HepG2 (cell line): Measurements from ENCODE around the gene PDLIM7. TPM values are rescaled to one million over a fixed set of nuclear protein-coding genes. Genes with fewer than 3 reads are reported as not detected.

Experiments
- CEBPG ChIP-seq: IDR thresholded peaks from 2 replicates; pipeline ENCODE4 v1.6.1; 2016
- ELF1 ChIP-seq: sonication (generic); formaldehyde crosslinking; IDR thresholded peaks from 2 replicates; pipeline ENCODE4 v1.4.0; 2020; ENCODE audit warnings: missing genetic modification reagents
- HHEX ChIP-seq: IDR thresholded peaks from 2 replicates; pipeline ENCODE4 v1.6.1; 2016; ENCODE audit warnings: control low read depth
- HOXA7 ChIP-seq: sonication (generic); formaldehyde crosslinking; IDR thresholded peaks from 2 replicates; pipeline ENCODE4 v1.8.1; 2022; ENCODE audit warnings: mild to moderate bottlenecking, missing genetic modification reagents, moderate library complexity
- JUND ChIP-seq: sonication (generic); formaldehyde crosslinking; IDR thresholded peaks from 2 replicates; pipeline ENCODE4 v1.8.0; 2022; ENCODE audit warnings: mild to moderate bottlenecking, missing genetic modification reagents
- MED8 ChIP-seq: sonication (generic); formaldehyde crosslinking; IDR thresholded peaks from 2 replicates; pipeline ENCODE4 v1.8.1; 2023; ENCODE audit warnings: mild to moderate bottlenecking, missing genetic modification reagents; ENCODE audit not compliant: insufficient replicate concordance
- NONO ChIP-seq, 2 experiments: fragments of 450-650 bp in 1 of 2; sonication (generic) in 1 of 2; formaldehyde crosslinking in 1 of 2; IDR thresholded peaks in 1 of 2; conservative IDR thresholded peaks in 1 of 2; 2 replicates each; pipeline versions ENCODE4 v1.6.1 to v1.8.0; 2017 to 2022; ENCODE audit warnings: mild to moderate bottlenecking in 1 of 2, missing genetic modification reagents in 1 of 2, moderate library complexity in 1 of 2
- POLR2AphosphoS5 ChIP-seq: IDR thresholded peaks from 2 replicates; pipeline ENCODE4 v1.6.1; 2012; ENCODE audit warnings: low read depth, low read length
- RAD21 ChIP-seq: fragments of 450-650 bp; formaldehyde crosslinking; IDR thresholded peaks from 2 replicates; pipeline ENCODE4 v1.5.0; 2020; ENCODE audit warnings: mild to moderate bottlenecking
- SCMH1 ChIP-seq: sonication (generic); formaldehyde crosslinking; IDR thresholded peaks from 2 replicates; pipeline ENCODE4 v1.9.0; 2021; ENCODE audit warnings: missing genetic modification reagents, mild to moderate bottlenecking, borderline replicate concordance
- TBP ChIP-seq: sonication (generic); formaldehyde crosslinking; IDR thresholded peaks from 2 replicates; pipeline ENCODE4 v1.5.0; 2020; ENCODE audit warnings: missing genetic modification reagents
- TOE1 ChIP-seq: sonication (generic); formaldehyde crosslinking; IDR thresholded peaks from 2 replicates; pipeline ENCODE4 v1.4.0; 2020; ENCODE audit warnings: mild to moderate bottlenecking, missing genetic modification reagents
- ZNF207 ChIP-seq: fragments of 450-650 bp; IDR thresholded peaks from 2 replicates; pipeline ENCODE4 v1.6.1; 2016; ENCODE audit warnings: antibody characterized with exemption, borderline replicate concordance
- ZNF317 ChIP-seq: sonication (generic); formaldehyde crosslinking; IDR thresholded peaks from 2 replicates; pipeline ENCODE4 v1.5.0; 2020; ENCODE audit warnings: mild to moderate bottlenecking, missing genetic modification reagents
- ZNF530 ChIP-seq: sonication (generic); formaldehyde crosslinking; IDR thresholded peaks from 2 replicates; pipeline ENCODE4 v1.5.0; 2020; ENCODE audit warnings: low read depth, mild to moderate bottlenecking, missing genetic modification reagents
- ZNF558 ChIP-seq: sonication (generic); formaldehyde crosslinking; IDR thresholded peaks from 2 replicates; pipeline ENCODE4 v1.9.0; 2022; ENCODE audit warnings: mild to moderate bottlenecking, missing genetic modification reagents, borderline replicate concordance
- ZNF570 ChIP-seq: sonication (generic); formaldehyde crosslinking; IDR thresholded peaks from 2 replicates; pipeline ENCODE4 v1.4.0; 2020; ENCODE audit warnings: mild to moderate bottlenecking, missing genetic modification reagents, borderline replicate concordance
- ZNF724P ChIP-seq: sonication (generic); formaldehyde crosslinking; IDR thresholded peaks from 2 replicates; pipeline ENCODE4 v1.8.0; 2022; ENCODE audit warnings: missing genetic modification reagents, borderline replicate concordance
- polyA plus RNA-seq, 8 experiments: library from polyadenylated mRNA; depleted of rRNA in 3 of 8; stranded (reverse) in 7 of 8; unstranded in 1 of 8; fragments of >200 nt; fragmentation: Illumina TruSeq in 4 of 8; extraction: Trizol in 4 of 8; gene quantifications; 2 replicates each; pipeline versions ENCODE4 v1.2.1 to v1.2.3, GENCODE V29; 2011 to 2016; ENCODE audit warnings: low read depth in 4 of 8, missing spikeins in 1 of 8, mixed read lengths in 1 of 8; ENCODE audit not compliant: insufficient read depth in 1 of 8
- total RNA-seq, 5 experiments: library from RNA; depleted of rRNA; stranded (reverse); fragments of >200 nt; fragmentation: Illumina TruSeq; extraction: Trizol; gene quantifications; 2 replicates each; pipeline ENCODE4 v1.2.3, GENCODE V29; 2016; ENCODE audit warnings: low read depth in 1 of 5
- TF ChIP-seq, protein P1 (sequence below): sonication (generic); formaldehyde crosslinking; IDR thresholded peaks from 2 replicates; pipeline ENCODE4 v1.4.0; 2020; ENCODE audit warnings: missing genetic modification reagents
- TF ChIP-seq, protein P2 (sequence below): sonication (generic); formaldehyde crosslinking; conservative IDR thresholded peaks from 2 replicates; pipeline ENCODE4 v1.4.0; 2020; ENCODE audit warnings: missing genetic modification reagents
- TF ChIP-seq, protein P3 (sequence below): sonication (generic); formaldehyde crosslinking; conservative IDR thresholded peaks from 2 replicates; pipeline ENCODE4 v1.4.0; 2020; ENCODE audit warnings: missing genetic modification reagents
- TF ChIP-seq, protein P4 (sequence below): sonication (generic); formaldehyde crosslinking; IDR thresholded peaks from 2 replicates; pipeline ENCODE4 v1.4.0; 2020; ENCODE audit warnings: missing genetic modification reagents, borderline replicate concordance

PDLIM7 gene
- total and polyA plus RNA-seq, 2 of the 13 experiments (the other 11 are each of a cell fraction or from before 2014, with no cell fraction given): 21.1 to 31.3 TPM

DNA sequence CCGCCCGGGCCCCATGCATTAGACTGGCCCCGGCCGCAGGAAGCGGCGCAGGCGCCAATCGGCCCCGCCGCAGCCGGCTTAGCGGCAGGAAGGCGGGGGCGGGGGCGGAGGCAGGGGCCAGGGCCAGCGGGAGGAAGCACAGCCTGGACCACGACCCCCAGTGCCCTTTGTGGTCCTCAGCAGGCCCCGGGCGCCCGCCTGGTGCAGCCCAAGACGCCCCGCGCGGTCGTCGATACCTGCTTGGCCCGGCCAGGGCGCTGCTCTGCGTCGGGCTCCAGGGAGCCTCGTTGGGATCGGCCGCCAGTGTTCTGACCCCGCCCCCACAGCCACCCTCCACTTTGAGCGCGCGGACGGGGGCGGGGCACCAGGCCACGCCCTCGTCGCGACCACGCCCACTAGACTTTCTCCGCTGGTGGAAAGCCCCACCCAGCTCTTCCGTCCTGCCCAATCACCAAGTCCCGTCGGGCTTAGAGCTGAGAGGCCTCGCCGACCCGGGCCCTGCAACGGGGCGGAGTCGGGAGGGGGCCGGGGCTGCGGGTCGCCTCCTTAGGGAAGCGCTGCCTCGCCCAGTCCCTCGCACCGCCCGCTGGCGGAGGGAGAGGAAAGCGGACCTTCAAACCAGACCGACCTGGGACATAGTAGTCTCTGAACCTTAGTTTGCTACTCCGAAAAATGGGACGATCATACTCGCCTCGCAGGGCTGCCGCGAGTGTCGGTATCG lies at the start of gene PDLIM7 (continued):
- TF ChIP-seq ZNF724P (CRISPR knock-in tag): 0 out of 2 replicates have a peak, but pooled peaks have one; percentile 31
- no peak for TF ChIP-seq JUND (CRISPR knock-in tag)
- no peak for TF ChIP-seq SCMH1 (CRISPR knock-in tag)
- peak; percentile 74 for TF ChIP-seq MED8
- no peak for TF ChIP-seq ZNF530 (CRISPR knock-in tag)
- TF ChIP-seq, protein P1, sequence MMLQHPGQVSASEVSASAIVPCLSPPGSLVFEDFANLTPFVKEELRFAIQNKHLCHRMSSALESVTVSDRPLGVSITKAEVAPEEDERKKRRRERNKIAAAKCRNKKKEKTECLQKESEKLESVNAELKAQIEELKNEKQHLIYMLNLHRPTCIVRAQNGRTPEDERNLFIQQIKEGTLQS (CRISPR knock-in tag): no peak
- TF ChIP-seq ZNF317: no peak
- TF ChIP-seq, protein P2, sequence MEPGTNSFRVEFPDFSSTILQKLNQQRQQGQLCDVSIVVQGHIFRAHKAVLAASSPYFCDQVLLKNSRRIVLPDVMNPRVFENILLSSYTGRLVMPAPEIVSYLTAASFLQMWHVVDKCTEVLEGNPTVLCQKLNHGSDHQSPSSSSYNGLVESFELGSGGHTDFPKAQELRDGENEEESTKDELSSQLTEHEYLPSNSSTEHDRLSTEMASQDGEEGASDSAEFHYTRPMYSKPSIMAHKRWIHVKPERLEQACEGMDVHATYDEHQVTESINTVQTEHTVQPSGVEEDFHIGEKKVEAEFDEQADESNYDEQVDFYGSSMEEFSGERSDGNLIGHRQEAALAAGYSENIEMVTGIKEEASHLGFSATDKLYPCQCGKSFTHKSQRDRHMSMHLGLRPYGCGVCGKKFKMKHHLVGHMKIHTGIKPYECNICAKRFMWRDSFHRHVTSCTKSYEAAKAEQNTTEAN (CRISPR knock-in tag): no peak
- TF ChIP-seq ZNF207: no peak
- TF ChIP-seq NONO (IDR thresholded peaks at IDR 0.05): no peak
- TF ChIP-seq NONO (CRISPR knock-in tag; conservative IDR thresholded peaks at IDR 0.05): peak; percentile 41; the same call in 1 of the 2 replicates
- no peak; the same call in 1 of the 2 replicates for TF ChIP-seq ELF1 (CRISPR knock-in tag)
- no peak for TF ChIP-seq TOE1 (CRISPR knock-in tag)
- TF ChIP-seq RAD21 (CRISPR knock-in tag): no peak
- no peak for TF ChIP-seq HHEX (CRISPR knock-in tag)
- TF ChIP-seq TBP (CRISPR knock-in tag): no peak
- TF ChIP-seq POLR2AphosphoS5: peak; percentile 86
- TF ChIP-seq ZNF570 (CRISPR knock-in tag): no peak
- TF ChIP-seq, protein P3, sequence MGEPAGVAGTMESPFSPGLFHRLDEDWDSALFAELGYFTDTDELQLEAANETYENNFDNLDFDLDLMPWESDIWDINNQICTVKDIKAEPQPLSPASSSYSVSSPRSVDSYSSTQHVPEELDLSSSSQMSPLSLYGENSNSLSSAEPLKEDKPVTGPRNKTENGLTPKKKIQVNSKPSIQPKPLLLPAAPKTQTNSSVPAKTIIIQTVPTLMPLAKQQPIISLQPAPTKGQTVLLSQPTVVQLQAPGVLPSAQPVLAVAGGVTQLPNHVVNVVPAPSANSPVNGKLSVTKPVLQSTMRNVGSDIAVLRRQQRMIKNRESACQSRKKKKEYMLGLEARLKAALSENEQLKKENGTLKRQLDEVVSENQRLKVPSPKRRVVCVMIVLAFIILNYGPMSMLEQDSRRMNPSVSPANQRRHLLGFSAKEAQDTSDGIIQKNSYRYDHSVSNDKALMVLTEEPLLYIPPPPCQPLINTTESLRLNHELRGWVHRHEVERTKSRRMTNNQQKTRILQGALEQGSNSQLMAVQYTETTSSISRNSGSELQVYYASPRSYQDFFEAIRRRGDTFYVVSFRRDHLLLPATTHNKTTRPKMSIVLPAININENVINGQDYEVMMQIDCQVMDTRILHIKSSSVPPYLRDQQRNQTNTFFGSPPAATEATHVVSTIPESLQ (CRISPR knock-in tag): 0 out of 2 replicates have a peak, but pooled peaks have one; percentile 25
- TF ChIP-seq HOXA7 (CRISPR knock-in tag): no peak
- TF ChIP-seq, protein P4, sequence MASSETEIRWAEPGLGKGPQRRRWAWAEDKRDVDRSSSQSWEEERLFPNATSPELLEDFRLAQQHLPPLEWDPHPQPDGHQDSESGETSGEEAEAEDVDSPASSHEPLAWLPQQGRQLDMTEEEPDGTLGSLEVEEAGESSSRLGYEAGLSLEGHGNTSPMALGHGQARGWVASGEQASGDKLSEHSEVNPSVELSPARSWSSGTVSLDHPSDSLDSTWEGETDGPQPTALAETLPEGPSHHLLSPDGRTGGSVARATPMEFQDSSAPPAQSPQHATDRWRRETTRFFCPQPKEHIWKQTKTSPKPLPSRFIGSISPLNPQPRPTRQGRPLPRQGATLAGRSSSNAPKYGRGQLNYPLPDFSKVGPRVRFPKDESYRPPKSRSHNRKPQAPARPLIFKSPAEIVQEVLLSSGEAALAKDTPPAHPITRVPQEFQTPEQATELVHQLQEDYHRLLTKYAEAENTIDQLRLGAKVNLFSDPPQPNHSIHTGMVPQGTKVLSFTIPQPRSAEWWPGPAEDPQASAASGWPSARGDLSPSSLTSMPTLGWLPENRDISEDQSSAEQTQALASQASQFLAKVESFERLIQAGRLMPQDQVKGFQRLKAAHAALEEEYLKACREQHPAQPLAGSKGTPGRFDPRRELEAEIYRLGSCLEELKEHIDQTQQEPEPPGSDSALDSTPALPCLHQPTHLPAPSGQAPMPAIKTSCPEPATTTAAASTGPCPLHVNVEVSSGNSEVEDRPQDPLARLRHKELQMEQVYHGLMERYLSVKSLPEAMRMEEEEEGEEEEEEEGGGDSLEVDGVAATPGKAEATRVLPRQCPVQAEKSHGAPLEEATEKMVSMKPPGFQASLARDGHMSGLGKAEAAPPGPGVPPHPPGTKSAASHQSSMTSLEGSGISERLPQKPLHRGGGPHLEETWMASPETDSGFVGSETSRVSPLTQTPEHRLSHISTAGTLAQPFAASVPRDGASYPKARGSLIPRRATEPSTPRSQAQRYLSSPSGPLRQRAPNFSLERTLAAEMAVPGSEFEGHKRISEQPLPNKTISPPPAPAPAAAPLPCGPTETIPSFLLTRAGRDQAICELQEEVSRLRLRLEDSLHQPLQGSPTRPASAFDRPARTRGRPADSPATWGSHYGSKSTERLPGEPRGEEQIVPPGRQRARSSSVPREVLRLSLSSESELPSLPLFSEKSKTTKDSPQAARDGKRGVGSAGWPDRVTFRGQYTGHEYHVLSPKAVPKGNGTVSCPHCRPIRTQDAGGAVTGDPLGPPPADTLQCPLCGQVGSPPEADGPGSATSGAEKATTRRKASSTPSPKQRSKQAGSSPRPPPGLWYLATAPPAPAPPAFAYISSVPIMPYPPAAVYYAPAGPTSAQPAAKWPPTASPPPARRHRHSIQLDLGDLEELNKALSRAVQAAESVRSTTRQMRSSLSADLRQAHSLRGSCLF (CRISPR knock-in tag): 0 out of 2 replicates have a peak, but pooled peaks have one; percentile 35
- TF ChIP-seq ZNF558: no peak
- TF ChIP-seq CEBPG: no peak
